ENCODE results near the gene FAM3A. TPM values are rescaled to one million over a fixed set of nuclear protein-coding genes. Genes with fewer than 3 reads are reported as not detected.

The FAM3A gene
- polyA plus RNA-seq, 1 donor from 2014 or later, result 19.5 TPM

GRCh38 chrX:154476821-154477220 is 39.2 kb downstream of the FAM3A start:
- Histone ChIP-seq H3K9me3 (ENCODE audit: low read length) (no peaks in the 10 kb centered on the region), H3K4me3 (ENCODE audit: low read length) (no peak overlapping the region), H3K36me3 (ENCODE audit: insufficient read depth, low read length) (no peaks in the 10 kb centered on the region), H3K27ac (ENCODE audit: low read length) (no peak overlapping the region), H3K27me3 (ENCODE audit: insufficient read depth, low read depth, low read length) (no peaks in the 10 kb centered on the region), H3K4me2 (ENCODE audit: low read length) (no peak overlapping the region), H2AFZ (ENCODE audit: low read depth, low read length) (no peak overlapping the region), H3K9me2 (ENCODE audit: insufficient read depth, low read length) (no peaks in the 10 kb centered on the region), H3K9ac (ENCODE audit: low read length) (no peak overlapping the region), H3K79me2 (replicated peaks; ENCODE audit: insufficient read depth, low read length) (no peaks in the 10 kb centered on the region), H4K20me1 (ENCODE audit: insufficient read depth) (no peaks in the 10 kb centered on the region), H3F3A (ENCODE audit: insufficient read depth, low read length, poor library complexity, severe bottlenecking) (no peaks in the 10 kb centered on the region)
- TF ChIP-seq SMC3 (conservative IDR thresholded peaks at IDR 0.05; ENCODE audit: poor library complexity) (no peak), CTCF (IDR thresholded peaks at IDR 0.05; ENCODE audit: poor library complexity, severe bottlenecking) (no peak), EP300 (conservative IDR thresholded peaks at IDR 0.05; ENCODE audit: poor library complexity, severe bottlenecking) (no peak), EZH2 (IDR thresholded peaks at IDR 0.05; ENCODE audit: borderline replicate concordance, insufficient read depth, low read length, poor library complexity, severe bottlenecking) (no peak), RAD21 (conservative IDR thresholded peaks at IDR 0.05) (no peak), REST (IDR thresholded peaks at IDR 0.05; ENCODE audit: borderline replicate concordance) (no peak), POLR2AphosphoS5 (IDR thresholded peaks at IDR 0.05) (no peak), MXI1 (conservative IDR thresholded peaks at IDR 0.05; ENCODE audit: poor library complexity, severe bottlenecking) (no peak), TAF1 (IDR thresholded peaks at IDR 0.05; ENCODE audit: low read depth) (no peak)

- Histone ChIP-seq H3K9me2 (ENCODE audit: insufficient read depth, low read length) (no peaks in the 10 kb centered on the region), H3K27ac (ENCODE audit: low read length) (no peak overlapping the region), H2AFZ (ENCODE audit: low read depth, low read length) (no peak overlapping the region), H3K36me3 (ENCODE audit: insufficient read depth, low read length) (no peaks in the 10 kb centered on the region), H3K4me3 (ENCODE audit: low read length) (no peak overlapping the region), H3K9ac (ENCODE audit: low read length) (no peak overlapping the region), H3F3A (ENCODE audit: insufficient read depth, low read length, poor library complexity, severe bottlenecking) (no peaks in the 10 kb centered on the region), H3K4me2 (ENCODE audit: low read length) (no peak overlapping the region), H3K27me3 (ENCODE audit: insufficient read depth, low read depth, low read length) (no peaks in the 10 kb centered on the region), H4K20me1 (ENCODE audit: insufficient read depth) (no peaks in the 10 kb centered on the region), H3K9me3 (ENCODE audit: low read length) (no peaks in the 10 kb centered on the region), H3K79me2 (replicated peaks; ENCODE audit: insufficient read depth, low read length) (no peaks in the 10 kb centered on the region)
- TF ChIP-seq RAD21 (conservative IDR thresholded peaks at IDR 0.05), result no peak
- TF ChIP-seq CTCF (IDR thresholded peaks at IDR 0.05; ENCODE audit: poor library complexity, severe bottlenecking), result no peak
- no peak for TF ChIP-seq TAF1 (IDR thresholded peaks at IDR 0.05; ENCODE audit: low read depth)
- no peak for TF ChIP-seq MXI1 (conservative IDR thresholded peaks at IDR 0.05; ENCODE audit: poor library complexity, severe bottlenecking)
- TF ChIP-seq EZH2 (IDR thresholded peaks at IDR 0.05; ENCODE audit: borderline replicate concordance, insufficient read depth, low read length, poor library complexity, severe bottlenecking), result no peak
- no peak for TF ChIP-seq REST (IDR thresholded peaks at IDR 0.05; ENCODE audit: borderline replicate concordance)
- TF ChIP-seq SMC3 (conservative IDR thresholded peaks at IDR 0.05; ENCODE audit: poor library complexity), result no peak
- TF ChIP-seq EP300 (conservative IDR thresholded peaks at IDR 0.05; ENCODE audit: poor library complexity, severe bottlenecking), result no peak
- TF ChIP-seq POLR2AphosphoS5 (IDR thresholded peaks at IDR 0.05), result no peak
These were observed 42.3 kb downstream of the FAM3A start for GRCh38 chrX:154473683-154474082.

Measured in neural cell (in vitro differentiated cells).